ENCODE measurements around the gene CNTLN. TPM values are rescaled to one million over a fixed set of nuclear protein-coding genes. Genes with fewer than 3 reads are reported as not detected.

The CNTLN gene
- total and polyA plus RNA-seq, 2 experiments from 2014 or later: 17.7 to 21.8 TPM

DNA sequence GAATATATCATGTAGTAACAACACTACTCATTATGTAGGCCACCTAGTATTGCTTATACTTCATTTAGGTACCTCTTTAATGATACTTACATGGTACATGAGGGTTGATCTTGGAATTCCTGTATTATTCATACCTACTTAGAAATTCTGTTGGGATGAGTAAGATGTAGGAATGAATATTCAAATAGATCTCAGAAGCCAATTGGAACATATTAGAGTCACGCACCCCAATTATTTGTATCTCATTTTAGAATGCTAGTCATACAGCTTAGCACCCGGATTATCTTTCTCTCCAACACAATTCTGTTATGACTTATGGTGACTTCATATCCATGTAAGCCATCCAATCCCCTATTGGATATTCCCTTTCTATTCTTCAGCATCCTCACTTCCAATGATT lies 337.3 kb downstream of the CNTLN start (continued):
- TF ChIP-seq, protein P1, sequence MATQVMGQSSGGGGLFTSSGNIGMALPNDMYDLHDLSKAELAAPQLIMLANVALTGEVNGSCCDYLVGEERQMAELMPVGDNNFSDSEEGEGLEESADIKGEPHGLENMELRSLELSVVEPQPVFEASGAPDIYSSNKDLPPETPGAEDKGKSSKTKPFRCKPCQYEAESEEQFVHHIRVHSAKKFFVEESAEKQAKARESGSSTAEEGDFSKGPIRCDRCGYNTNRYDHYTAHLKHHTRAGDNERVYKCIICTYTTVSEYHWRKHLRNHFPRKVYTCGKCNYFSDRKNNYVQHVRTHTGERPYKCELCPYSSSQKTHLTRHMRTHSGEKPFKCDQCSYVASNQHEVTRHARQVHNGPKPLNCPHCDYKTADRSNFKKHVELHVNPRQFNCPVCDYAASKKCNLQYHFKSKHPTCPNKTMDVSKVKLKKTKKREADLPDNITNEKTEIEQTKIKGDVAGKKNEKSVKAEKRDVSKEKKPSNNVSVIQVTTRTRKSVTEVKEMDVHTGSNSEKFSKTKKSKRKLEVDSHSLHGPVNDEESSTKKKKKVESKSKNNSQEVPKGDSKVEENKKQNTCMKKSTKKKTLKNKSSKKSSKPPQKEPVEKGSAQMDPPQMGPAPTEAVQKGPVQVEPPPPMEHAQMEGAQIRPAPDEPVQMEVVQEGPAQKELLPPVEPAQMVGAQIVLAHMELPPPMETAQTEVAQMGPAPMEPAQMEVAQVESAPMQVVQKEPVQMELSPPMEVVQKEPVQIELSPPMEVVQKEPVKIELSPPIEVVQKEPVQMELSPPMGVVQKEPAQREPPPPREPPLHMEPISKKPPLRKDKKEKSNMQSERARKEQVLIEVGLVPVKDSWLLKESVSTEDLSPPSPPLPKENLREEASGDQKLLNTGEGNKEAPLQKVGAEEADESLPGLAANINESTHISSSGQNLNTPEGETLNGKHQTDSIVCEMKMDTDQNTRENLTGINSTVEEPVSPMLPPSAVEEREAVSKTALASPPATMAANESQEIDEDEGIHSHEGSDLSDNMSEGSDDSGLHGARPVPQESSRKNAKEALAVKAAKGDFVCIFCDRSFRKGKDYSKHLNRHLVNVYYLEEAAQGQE (IDR thresholded peaks at IDR 0.05; ENCODE audit: unreplicated experiment): no peak
- no peak for TF ChIP-seq POLR2AphosphoS5 (IDR thresholded peaks at IDR 0.05; ENCODE audit: low read depth)
- TF ChIP-seq, protein P2, sequence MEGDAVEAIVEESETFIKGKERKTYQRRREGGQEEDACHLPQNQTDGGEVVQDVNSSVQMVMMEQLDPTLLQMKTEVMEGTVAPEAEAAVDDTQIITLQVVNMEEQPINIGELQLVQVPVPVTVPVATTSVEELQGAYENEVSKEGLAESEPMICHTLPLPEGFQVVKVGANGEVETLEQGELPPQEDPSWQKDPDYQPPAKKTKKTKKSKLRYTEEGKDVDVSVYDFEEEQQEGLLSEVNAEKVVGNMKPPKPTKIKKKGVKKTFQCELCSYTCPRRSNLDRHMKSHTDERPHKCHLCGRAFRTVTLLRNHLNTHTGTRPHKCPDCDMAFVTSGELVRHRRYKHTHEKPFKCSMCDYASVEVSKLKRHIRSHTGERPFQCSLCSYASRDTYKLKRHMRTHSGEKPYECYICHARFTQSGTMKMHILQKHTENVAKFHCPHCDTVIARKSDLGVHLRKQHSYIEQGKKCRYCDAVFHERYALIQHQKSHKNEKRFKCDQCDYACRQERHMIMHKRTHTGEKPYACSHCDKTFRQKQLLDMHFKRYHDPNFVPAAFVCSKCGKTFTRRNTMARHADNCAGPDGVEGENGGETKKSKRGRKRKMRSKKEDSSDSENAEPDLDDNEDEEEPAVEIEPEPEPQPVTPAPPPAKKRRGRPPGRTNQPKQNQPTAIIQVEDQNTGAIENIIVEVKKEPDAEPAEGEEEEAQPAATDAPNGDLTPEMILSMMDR (conservative IDR thresholded peaks at IDR 0.05; ENCODE audit: low read depth in 2 of 2): no peak

DNA sequence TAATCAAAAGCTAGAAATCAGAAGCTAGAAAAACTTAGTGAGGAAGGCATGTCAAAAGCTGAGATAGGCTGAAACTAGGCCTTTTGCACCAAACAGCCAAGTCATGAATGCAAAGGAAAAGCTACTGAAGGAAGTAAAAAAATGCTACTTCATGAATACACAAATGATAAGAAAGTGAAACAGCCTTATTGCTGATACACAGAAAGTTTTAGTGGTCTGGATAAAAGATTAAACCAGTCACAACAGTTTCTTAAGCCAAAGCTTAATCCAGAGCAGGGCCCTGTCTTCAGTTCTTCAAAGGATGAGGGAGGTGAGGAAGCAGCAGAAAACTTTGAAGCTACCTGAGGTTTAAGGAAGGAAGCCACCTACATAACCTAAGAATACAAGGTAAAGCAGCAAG lies 341.6 kb downstream of the CNTLN start:
- no peaks in the 10 kb centered on the region for H3K27me3 ChIP-seq (ENCODE audit: insufficient read depth)
- no peak for ATAC-seq
- H3K36me3 ChIP-seq (ENCODE audit: insufficient read depth): no peaks in the 10 kb centered on the region
- H2AFZ ChIP-seq: no peak overlapping the region
- H3K4me1 ChIP-seq (ENCODE audit: insufficient read depth): no peaks in the 10 kb centered on the region
- no peak overlapping the region; the same call in 1 of the 2 replicates for H3K27ac Mint-ChIP-seq
- no peak overlapping the region for H3K4me2 ChIP-seq
- H3K27ac ChIP-seq (ENCODE audit: low read depth): no peak overlapping the region
- H3K9me2 ChIP-seq (ENCODE audit: insufficient read depth): peaks cover 3% of the 10 kb centered on the region
- H3K36me3 Mint-ChIP-seq (ENCODE audit: low read depth): no peaks in the 10 kb centered on the region
- H3K9me3 Mint-ChIP-seq: no peaks in the 10 kb centered on the region
- H3K27me3 Mint-ChIP-seq (ENCODE audit: insufficient read depth, low read depth, poor library complexity): peaks cover 4% of the 10 kb centered on the region
- H3F3A ChIP-seq (replicated peaks; ENCODE audit: low read depth): no peaks in the 10 kb centered on the region
- no peak overlapping the region for H3K4me3 Mint-ChIP-seq
- H4K20me1 ChIP-seq (replicated peaks; ENCODE audit: insufficient read depth): no peaks in the 10 kb centered on the region
- H3K4me3 ChIP-seq: no peak overlapping the region
- H3K4me1 Mint-ChIP-seq: no peaks in the 10 kb centered on the region
- no peak for DNase-seq (ENCODE audit: low spot score)
- H3K79me2 ChIP-seq (replicated peaks; ENCODE audit: insufficient read depth): no peaks in the 10 kb centered on the region
- no peak for TF ChIP-seq JUNB (IDR thresholded peaks at IDR 0.05; ENCODE audit: unreplicated experiment)
- TF ChIP-seq, protein P3, sequence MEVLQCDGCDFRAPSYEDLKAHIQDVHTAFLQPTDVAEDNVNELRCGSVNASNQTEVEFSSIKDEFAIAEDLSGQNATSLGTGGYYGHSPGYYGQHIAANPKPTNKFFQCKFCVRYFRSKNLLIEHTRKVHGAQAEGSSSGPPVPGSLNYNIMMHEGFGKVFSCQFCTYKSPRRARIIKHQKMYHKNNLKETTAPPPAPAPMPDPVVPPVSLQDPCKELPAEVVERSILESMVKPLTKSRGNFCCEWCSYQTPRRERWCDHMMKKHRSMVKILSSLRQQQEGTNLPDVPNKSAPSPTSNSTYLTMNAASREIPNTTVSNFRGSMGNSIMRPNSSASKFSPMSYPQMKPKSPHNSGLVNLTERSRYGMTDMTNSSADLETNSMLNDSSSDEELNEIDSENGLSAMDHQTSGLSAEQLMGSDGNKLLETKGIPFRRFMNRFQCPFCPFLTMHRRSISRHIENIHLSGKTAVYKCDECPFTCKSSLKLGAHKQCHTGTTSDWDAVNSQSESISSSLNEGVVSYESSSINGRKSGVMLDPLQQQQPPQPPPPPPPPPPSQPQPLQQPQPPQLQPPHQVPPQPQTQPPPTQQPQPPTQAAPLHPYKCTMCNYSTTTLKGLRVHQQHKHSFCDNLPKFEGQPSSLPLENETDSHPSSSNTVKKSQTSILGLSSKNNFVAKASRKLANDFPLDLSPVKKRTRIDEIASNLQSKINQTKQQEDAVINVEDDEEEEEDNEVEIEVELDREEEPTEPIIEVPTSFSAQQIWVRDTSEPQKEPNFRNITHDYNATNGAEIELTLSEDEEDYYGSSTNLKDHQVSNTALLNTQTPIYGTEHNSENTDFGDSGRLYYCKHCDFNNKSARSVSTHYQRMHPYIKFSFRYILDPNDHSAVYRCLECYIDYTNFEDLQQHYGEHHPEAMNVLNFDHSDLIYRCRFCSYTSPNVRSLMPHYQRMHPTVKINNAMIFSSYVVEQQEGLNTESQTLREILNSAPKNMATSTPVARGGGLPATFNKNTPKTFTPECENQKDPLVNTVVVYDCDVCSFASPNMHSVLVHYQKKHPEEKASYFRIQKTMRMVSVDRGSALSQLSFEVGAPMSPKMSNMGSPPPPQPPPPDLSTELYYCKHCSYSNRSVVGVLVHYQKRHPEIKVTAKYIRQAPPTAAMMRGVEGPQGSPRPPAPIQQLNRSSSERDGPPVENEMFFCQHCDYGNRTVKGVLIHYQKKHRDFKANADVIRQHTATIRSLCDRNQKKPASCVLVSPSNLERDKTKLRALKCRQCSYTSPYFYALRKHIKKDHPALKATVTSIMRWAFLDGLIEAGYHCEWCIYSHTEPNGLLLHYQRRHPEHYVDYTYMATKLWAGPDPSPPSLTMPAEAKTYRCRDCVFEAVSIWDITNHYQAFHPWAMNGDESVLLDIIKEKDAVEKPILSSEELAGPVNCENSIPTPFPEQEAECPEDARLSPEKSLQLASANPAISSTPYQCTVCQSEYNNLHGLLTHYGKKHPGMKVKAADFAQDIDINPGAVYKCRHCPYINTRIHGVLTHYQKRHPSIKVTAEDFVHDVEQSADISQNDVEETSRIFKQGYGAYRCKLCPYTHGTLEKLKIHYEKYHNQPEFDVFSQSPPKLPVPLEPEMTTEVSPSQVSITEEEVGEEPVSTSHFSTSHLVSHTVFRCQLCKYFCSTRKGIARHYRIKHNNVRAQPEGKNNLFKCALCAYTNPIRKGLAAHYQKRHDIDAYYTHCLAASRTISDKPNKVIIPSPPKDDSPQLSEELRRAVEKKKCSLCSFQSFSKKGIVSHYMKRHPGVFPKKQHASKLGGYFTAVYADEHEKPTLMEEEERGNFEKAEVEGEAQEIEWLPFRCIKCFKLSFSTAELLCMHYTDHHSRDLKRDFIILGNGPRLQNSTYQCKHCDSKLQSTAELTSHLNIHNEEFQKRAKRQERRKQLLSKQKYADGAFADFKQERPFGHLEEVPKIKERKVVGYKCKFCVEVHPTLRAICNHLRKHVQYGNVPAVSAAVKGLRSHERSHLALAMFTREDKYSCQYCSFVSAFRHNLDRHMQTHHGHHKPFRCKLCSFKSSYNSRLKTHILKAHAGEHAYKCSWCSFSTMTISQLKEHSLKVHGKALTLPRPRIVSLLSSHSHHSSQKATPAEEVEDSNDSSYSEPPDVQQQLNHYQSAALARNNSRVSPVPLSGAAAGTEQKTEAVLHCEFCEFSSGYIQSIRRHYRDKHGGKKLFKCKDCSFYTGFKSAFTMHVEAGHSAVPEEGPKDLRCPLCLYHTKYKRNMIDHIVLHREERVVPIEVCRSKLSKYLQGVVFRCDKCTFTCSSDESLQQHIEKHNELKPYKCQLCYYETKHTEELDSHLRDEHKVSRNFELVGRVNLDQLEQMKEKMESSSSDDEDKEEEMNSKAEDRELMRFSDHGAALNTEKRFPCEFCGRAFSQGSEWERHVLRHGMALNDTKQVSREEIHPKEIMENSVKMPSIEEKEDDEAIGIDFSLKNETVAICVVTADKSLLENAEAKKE (CRISPR knock-in tag; IDR thresholded peaks at IDR 0.05): no peak
- no peak for TF ChIP-seq POLR2AphosphoS5 (IDR thresholded peaks at IDR 0.05; ENCODE audit: low read depth)
- TF ChIP-seq, protein P1 (IDR thresholded peaks at IDR 0.05; ENCODE audit: unreplicated experiment): no peak
- TF ChIP-seq, protein P2 (conservative IDR thresholded peaks at IDR 0.05; ENCODE audit: low read depth in 2 of 2): no peak
- no peak for TF ChIP-seq STAT1 (IDR thresholded peaks at IDR 0.05; ENCODE audit: unreplicated experiment)
